Measurements from ENCODE around the gene FBRS. TPM values are rescaled to one million over a fixed set of nuclear protein-coding genes. Genes with fewer than 3 reads are reported as not detected.

The FBRS gene
- 19.0 TPM for total RNA-seq
- polyA plus RNA-seq: 60.8 TPM
- long read RNA-seq, donor 1: 0 reads
- long read RNA-seq, donor 2: 0 reads
- long read RNA-seq, donor 3, full-length matches to known transcripts: 10 of 34 reads
- long read RNA-seq, donor 3, partial matches to known transcripts: 24 of 34 reads
- long read RNA-seq, donor 3, other reads (novel, unspliced or antisense): 0 of 34 reads
- long read RNA-seq, donor 4, partial matches to known transcripts: 15 of 20 reads
- long read RNA-seq, donor 4, other reads (novel, unspliced or antisense): 0 of 20 reads
- long read RNA-seq, donor 5, transcript FBRS-206 (2 exons, 2,782 nt): major isoform, 5 of 37 reads
- long read RNA-seq, donor 5, partial matches to known transcripts: 30 of 37 reads
- long read RNA-seq, donor 5, other reads (novel, unspliced or antisense): 0 of 37 reads
- long read RNA-seq, donor 6, full-length matches to known transcripts: 7 of 19 reads
- long read RNA-seq, donor 6, partial matches to known transcripts: 12 of 19 reads
- long read RNA-seq, donor 6, other reads (novel, unspliced or antisense): 0 of 19 reads
- long read RNA-seq, donor 7, partial matches to known transcripts: 5 of 7 reads
- long read RNA-seq, donor 7, other reads (novel, unspliced or antisense): 0 of 7 reads
- long read RNA-seq, donor 8, partial matches to known transcripts: 15 of 17 reads
- long read RNA-seq, donor 8, other reads (novel, unspliced or antisense): 0 of 17 reads
- long read RNA-seq, donor 9, full-length matches to known transcripts: 7 of 7 reads
- long read RNA-seq, donor 9, partial matches to known transcripts: 0 of 7 reads
- long read RNA-seq, donor 9, other reads (novel, unspliced or antisense): 0 of 7 reads
- long read RNA-seq, donor 10, partial matches to known transcripts: 27 of 32 reads
- long read RNA-seq, donor 10, other reads (novel, unspliced or antisense): 0 of 32 reads

GRCh38 chr16:30657866-30658730 lies at the start of gene FBRS:
Gene FBRS, plus strand, starts transcription at chr16:30658431. Its CDS starts 1,088 bp downstream, at chr16:30659519.
- peak; percentile 100 for DNase-seq (ENCODE audit: low read depth in 6 of 9, low spot score in 9 of 9)
- peaks cover 0 to 7% of the 10 kb centered on the region in 2 donors for H3K9me3 ChIP-seq (ENCODE audit: control insufficient read depth in 2 of 2, insufficient read depth in 1 of 2, low read length in 1 of 2)
- H3K27ac ChIP-seq (ENCODE audit: low read depth in 1 of 2, low read length in 1 of 2): peak within 1 kb of the TSS; percentile 98 to 99
- under 1% methylated on average over 86 of the region's 86 CpGs for WGBS
- peaks cover 61 to 67% of the 10 kb centered on the region in 2 donors for H3K36me3 ChIP-seq (ENCODE audit: control insufficient read depth in 2 of 2, insufficient read depth in 2 of 2, low read length in 1 of 2)
- no peaks in the 10 kb centered on the region for H3K27me3 ChIP-seq (ENCODE audit: control insufficient read depth in 2 of 2, insufficient read depth in 1 of 2, low read length in 1 of 2)
- H3K4me3 ChIP-seq (ENCODE audit: low read length in 2 of 2): peak within 1 kb of the TSS; percentile 86 to 94
- H3K4me1 ChIP-seq (ENCODE audit: control insufficient read depth in 2 of 2, insufficient read depth in 2 of 2, low read length in 2 of 2): peaks cover 21 to 40% of the 10 kb centered on the region in 2 donors

DNA sequence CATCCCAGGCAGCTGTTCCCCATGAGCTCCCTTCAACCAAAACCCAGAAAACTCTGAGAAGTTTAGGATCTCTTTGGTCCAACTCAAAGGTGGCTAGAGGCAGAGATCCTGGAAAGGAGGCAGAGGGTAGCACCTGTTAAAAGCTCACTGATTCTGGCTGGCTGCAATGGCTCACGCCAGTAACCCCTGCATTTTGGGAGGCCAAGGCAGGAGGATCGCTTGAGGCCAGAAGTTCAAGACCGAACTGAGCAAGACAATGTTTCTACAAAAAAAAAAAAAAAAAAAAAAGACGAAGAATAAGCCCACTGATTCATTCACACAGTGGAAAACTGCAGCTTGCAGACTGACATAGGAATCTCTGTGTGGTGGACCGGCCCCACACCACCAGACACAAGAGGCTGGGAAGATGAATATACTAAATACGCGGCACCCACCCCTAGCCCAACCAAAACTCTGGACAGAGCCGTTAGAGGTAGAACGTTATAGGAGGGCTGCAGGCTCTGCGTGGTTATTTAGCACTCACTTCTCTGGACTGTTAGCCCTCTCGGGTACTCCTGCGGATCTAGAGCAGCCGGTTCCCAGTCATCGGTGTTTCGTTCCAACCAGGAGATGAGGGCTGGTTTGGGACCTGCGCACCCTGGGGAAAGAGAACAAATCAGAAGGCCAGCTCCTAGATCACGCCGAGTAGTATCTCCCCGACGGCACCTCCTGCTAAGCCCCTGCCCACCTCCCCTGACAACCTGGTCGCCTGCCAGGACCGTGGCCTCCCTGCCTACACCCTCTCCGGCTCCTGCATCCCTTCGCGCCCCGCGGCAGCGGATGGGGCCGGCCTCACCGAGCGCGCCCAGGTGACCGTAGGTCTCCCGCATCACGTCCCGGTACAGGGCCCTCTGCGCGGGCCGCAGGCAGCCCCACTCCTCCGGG lies 49.0 kb upstream of the FBRS start:
- Histone ChIP-seq H3K9me3 (ENCODE audit: control insufficient read depth in 2 of 2, insufficient read depth in 1 of 2, low read length in 1 of 2) (peaks cover 0 to 7% of the 10 kb centered on the region in 2 donors), H3K27ac (ENCODE audit: low read depth in 1 of 2, low read length in 1 of 2) (peak overlapping the region; percentile 83 to 88), H3K27me3 (ENCODE audit: control insufficient read depth in 2 of 2, insufficient read depth in 1 of 2, low read length in 1 of 2) (no peaks in the 10 kb centered on the region), H3K36me3 (ENCODE audit: control insufficient read depth in 2 of 2, insufficient read depth in 2 of 2, low read length in 1 of 2) (peaks cover 16 to 25% of the 10 kb centered on the region in 2 donors), H3K4me3 (ENCODE audit: low read length in 2 of 2) (peak overlapping the region; percentile 70 to 97), H3K4me1 (ENCODE audit: control insufficient read depth in 2 of 2, insufficient read depth in 2 of 2, low read length in 2 of 2) (peaks cover 2 to 19% of the 10 kb centered on the region in 2 donors)
- 19% methylated on average over 40 of the region's 40 CpGs for WGBS
- peak in 4 of 9 donors; percentile 4 to 38 (median 25) for DNase-seq (ENCODE audit: low read depth in 6 of 9, low spot score in 9 of 9)

GRCh38 chr16:30609926-30610839 lies 48.0 kb upstream of the FBRS start, which contains the start of gene ZNF689:
Gene ZNF689, minus strand, starts transcription at chr16:30610389. Its CDS starts 348 bp downstream, at chr16:30610041.
- WGBS: 1% methylated on average over 63 of the region's 63 CpGs
- H3K27me3 ChIP-seq (ENCODE audit: control insufficient read depth in 2 of 2, insufficient read depth in 1 of 2, low read length in 1 of 2): no peaks in the 10 kb centered on the region

DNA sequence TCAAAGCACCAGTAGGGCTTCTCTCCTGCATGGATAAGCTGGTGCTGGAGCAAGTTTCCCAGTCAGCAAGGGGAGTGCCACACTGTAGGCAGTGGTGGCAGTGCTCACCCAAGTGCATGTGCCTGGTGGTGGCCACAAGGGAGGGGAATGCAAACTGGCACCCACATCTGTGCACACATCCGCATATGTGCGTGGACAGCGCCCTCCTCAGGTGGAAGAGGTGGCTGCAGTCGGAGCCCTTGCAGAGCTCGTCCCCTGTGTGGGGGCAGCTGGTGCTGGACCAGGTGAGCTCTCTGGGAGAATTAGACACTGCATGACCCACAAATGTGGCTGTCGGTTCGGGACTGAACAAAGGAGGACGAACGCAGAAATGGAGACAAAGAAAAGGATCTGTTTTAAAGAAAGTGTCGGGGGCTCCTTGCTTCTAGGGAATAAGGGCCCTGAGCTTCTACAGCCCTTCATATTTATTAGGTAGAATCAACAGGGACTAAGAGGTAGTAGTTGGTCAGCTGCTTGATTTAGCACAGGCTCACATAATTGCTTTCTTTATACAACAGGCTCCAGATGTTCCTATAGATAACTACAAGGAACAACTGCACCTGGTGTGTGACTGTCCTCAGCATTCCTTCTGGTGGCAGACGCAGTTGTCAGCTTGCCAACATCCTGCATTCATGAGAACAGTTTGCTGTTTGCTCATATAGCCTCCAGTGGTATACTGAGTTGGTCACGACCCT lies 42.7 kb upstream of the FBRS start:
- WGBS: 75% methylated on average over 12 of the region's 12 CpGs
- H3K4me3 ChIP-seq (ENCODE audit: low read length in 2 of 2): no peak overlapping the region
- DNase-seq (ENCODE audit: low read depth in 6 of 9, low spot score in 9 of 9): peak in 2 of 9 donors; percentile 38 to 50
- H3K9me3 ChIP-seq (ENCODE audit: control insufficient read depth in 2 of 2, insufficient read depth in 1 of 2, low read length in 1 of 2): peaks cover 0 to 6% of the 10 kb centered on the region in 2 donors
- no peaks in the 10 kb centered on the region for H3K27me3 ChIP-seq (ENCODE audit: control insufficient read depth in 2 of 2, insufficient read depth in 1 of 2, low read length in 1 of 2)
- no peak overlapping the region for H3K27ac ChIP-seq (ENCODE audit: low read depth in 1 of 2, low read length in 1 of 2)
- H3K4me1 ChIP-seq (ENCODE audit: control insufficient read depth in 2 of 2, insufficient read depth in 2 of 2, low read length in 2 of 2): peaks cover 0 to 5% of the 10 kb centered on the region in 2 donors
- H3K36me3 ChIP-seq (ENCODE audit: control insufficient read depth in 2 of 2, insufficient read depth in 2 of 2, low read length in 1 of 2): no peaks in the 10 kb centered on the region

More at GRCh38 chr16:30609926-30610839, 48.0 kb upstream of the FBRS start, which contains the start of gene ZNF689:
- peak; percentile 94 to 99 (median 97) for DNase-seq (ENCODE audit: low read depth in 6 of 9, low spot score in 9 of 9)
- Histone ChIP-seq H3K27ac (ENCODE audit: low read depth in 1 of 2, low read length in 1 of 2) (peak within 1 kb of the TSS; percentile 83 to 88), H3K4me1 (ENCODE audit: control insufficient read depth in 2 of 2, insufficient read depth in 2 of 2, low read length in 2 of 2) (peaks cover 2 to 19% of the 10 kb centered on the region in 2 donors), H3K9me3 (ENCODE audit: control insufficient read depth in 2 of 2, insufficient read depth in 1 of 2, low read length in 1 of 2) (peaks cover 0 to 8% of the 10 kb centered on the region in 2 donors), H3K4me3 (ENCODE audit: low read length in 2 of 2) (peak within 1 kb of the TSS; percentile 70 to 97), H3K36me3 (ENCODE audit: control insufficient read depth in 2 of 2, insufficient read depth in 2 of 2, low read length in 1 of 2) (peaks cover 7 to 15% of the 10 kb centered on the region in 2 donors)

DNA sequence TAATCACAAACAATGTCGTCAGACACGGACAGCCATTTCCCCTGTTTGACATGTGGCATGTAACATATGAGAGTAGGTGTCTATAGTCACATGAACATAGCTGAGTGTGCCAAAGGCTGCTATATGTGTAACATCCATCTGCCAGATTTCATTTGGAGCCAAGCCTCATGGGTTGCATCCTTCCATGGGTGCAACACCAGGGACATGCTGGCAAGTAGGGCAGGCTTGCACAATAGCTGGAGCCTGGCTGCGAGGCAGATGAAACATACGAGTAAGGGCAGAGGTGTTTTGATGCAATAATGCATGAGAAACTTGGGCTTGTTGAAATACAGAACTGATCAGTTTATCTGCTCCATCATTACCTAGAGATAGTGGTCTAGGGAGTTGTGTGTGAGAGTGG lies 39.0 kb upstream of the FBRS start:
- DNase-seq (ENCODE audit: low read depth in 6 of 9, low spot score in 9 of 9): no peak
- Histone ChIP-seq H3K27ac (ENCODE audit: low read depth in 1 of 2, low read length in 1 of 2) (no peak overlapping the region), H3K4me1 (ENCODE audit: control insufficient read depth in 2 of 2, insufficient read depth in 2 of 2, low read length in 2 of 2) (no peaks in the 10 kb centered on the region), H3K36me3 (ENCODE audit: control insufficient read depth in 2 of 2, insufficient read depth in 2 of 2, low read length in 1 of 2) (no peaks in the 10 kb centered on the region), H3K27me3 (ENCODE audit: control insufficient read depth in 2 of 2, insufficient read depth in 1 of 2, low read length in 1 of 2) (no peaks in the 10 kb centered on the region), H3K4me3 (ENCODE audit: low read length in 2 of 2) (no peak overlapping the region), H3K9me3 (ENCODE audit: control insufficient read depth in 2 of 2, insufficient read depth in 1 of 2, low read length in 1 of 2) (peaks cover 0 to 10% of the 10 kb centered on the region in 2 donors)
- 96% methylated on average over 4 of the region's 4 CpGs for WGBS

DNA sequence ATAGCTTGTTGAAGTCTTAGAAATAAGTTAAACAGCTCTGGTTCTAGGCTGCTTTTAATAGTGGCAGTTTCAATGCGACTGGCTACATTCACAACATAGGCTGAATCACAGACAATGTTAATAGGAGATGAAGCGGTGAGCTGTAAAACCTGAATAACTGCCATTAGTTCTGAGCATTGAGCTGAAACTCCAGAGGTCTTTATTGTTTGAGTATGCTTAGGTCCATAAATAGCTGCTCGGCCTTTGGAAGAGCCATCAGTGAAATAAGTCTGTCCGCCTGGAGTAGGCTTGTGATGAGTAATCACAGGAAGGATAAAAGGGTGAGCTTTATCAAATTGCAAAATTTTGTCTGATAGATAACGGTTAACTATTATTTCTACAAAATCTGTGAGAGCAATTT lies 38.6 kb upstream of the FBRS start:
- Histone ChIP-seq H3K27ac (ENCODE audit: low read depth in 1 of 2, low read length in 1 of 2) (no peak overlapping the region), H3K4me1 (ENCODE audit: control insufficient read depth in 2 of 2, insufficient read depth in 2 of 2, low read length in 2 of 2) (no peaks in the 10 kb centered on the region), H3K36me3 (ENCODE audit: control insufficient read depth in 2 of 2, insufficient read depth in 2 of 2, low read length in 1 of 2) (no peaks in the 10 kb centered on the region), H3K4me3 (ENCODE audit: low read length in 2 of 2) (no peak overlapping the region), H3K9me3 (ENCODE audit: control insufficient read depth in 2 of 2, insufficient read depth in 1 of 2, low read length in 1 of 2) (peaks cover 0 to 14% of the 10 kb centered on the region in 2 donors), H3K27me3 (ENCODE audit: control insufficient read depth in 2 of 2, insufficient read depth in 1 of 2, low read length in 1 of 2) (no peaks in the 10 kb centered on the region)
- WGBS: 97% methylated on average over 5 of the region's 5 CpGs
- DNase-seq (ENCODE audit: low read depth in 6 of 9, low spot score in 9 of 9): no peak

DNA sequence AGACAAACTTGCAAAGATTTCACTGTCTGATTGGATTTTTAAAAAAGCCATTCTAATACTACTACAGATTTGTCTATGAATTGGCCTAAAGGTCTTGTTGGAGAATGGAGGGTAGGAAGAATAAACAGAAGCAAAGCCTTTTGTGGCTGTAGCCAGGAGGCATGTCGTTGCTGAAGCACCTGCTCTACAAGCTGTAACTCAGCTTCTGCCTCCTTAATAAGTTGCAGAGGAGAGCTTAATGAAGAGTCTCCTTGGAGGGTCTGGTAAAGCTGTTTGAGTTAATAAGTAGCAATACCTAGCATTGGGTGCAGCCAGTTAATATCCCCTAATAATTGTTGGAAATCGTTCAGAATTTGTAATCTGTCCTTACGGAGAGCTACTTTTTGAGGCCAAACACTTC lies 38.1 kb upstream of the FBRS start:
- H3K4me3 ChIP-seq (ENCODE audit: low read length in 2 of 2): no peak overlapping the region
- H3K36me3 ChIP-seq (ENCODE audit: control insufficient read depth in 2 of 2, insufficient read depth in 2 of 2, low read length in 1 of 2): no peaks in the 10 kb centered on the region
- peaks cover 0 to 16% of the 10 kb centered on the region in 2 donors for H3K9me3 ChIP-seq (ENCODE audit: control insufficient read depth in 2 of 2, insufficient read depth in 1 of 2, low read length in 1 of 2)
- DNase-seq (ENCODE audit: low read depth in 6 of 9, low spot score in 9 of 9): no peak
- H3K27me3 ChIP-seq (ENCODE audit: control insufficient read depth in 2 of 2, insufficient read depth in 1 of 2, low read length in 1 of 2): no peaks in the 10 kb centered on the region
- H3K4me1 ChIP-seq (ENCODE audit: control insufficient read depth in 2 of 2, insufficient read depth in 2 of 2, low read length in 2 of 2): no peaks in the 10 kb centered on the region
- no peak overlapping the region for H3K27ac ChIP-seq (ENCODE audit: low read depth in 1 of 2, low read length in 1 of 2)
- 88% methylated on average over 3 of the region's 3 CpGs for WGBS
